Fibroblast of lung (primary cell): ENCODE measurements around the gene OR56A4. TPM values are rescaled to one million over a fixed set of nuclear protein-coding genes. Genes with fewer than 3 reads are reported as not detected.

Source experiments
- DNase-seq, 2 donors: peaks; one replicate each; pipeline versions ENCODE4 v3.0.0 to v3.0.0-alpha.2; 2010; ENCODE audit warnings: low read depth in 2 of 2
- H2AFZ ChIP-seq: 2 replicates; pipeline ENCODE4 v1.5.1; 2012; ENCODE audit warnings: low read length, control low read depth, inconsistent platforms
- H3K27ac ChIP-seq: 2 replicates; pipeline ENCODE4 v1.5.1; 2011; ENCODE audit warnings: low read length, control low read depth; ENCODE audit not compliant: insufficient read depth
- H3K27me3 ChIP-seq: 2 replicates; pipeline ENCODE4 v1.5.1; 2011; ENCODE audit warnings: mild to moderate bottlenecking, low read length; ENCODE audit not compliant: control insufficient read depth, insufficient read depth
- H3K36me3 ChIP-seq: 2 replicates; pipeline ENCODE4 v1.5.1; 2011; ENCODE audit warnings: low read length; ENCODE audit not compliant: control insufficient read depth, insufficient read depth
- H3K4me1 ChIP-seq: 2 replicates; pipeline ENCODE4 v1.5.1; 2011; ENCODE audit warnings: low read length; ENCODE audit not compliant: control insufficient read depth, insufficient read depth; ENCODE audit errors: extremely low read depth
- H3K4me2 ChIP-seq: 2 replicates; pipeline ENCODE4 v1.5.1; 2011; ENCODE audit warnings: low read length, control low read depth; ENCODE audit not compliant: insufficient read depth; ENCODE audit errors: extremely low read depth
- H3K4me3 ChIP-seq, 4 experiments: fragments of 200-600 bp in 1 of 4; sonication (generic) in 1 of 4; replicated peaks in 1 of 4; 2 replicates each; pipeline ENCODE4 v1.5.1; 2011 to 2016; ENCODE audit warnings: low read length in 4 of 4, low read depth in 3 of 4, mild to moderate bottlenecking in 3 of 4, control low read depth in 2 of 4, inconsistent platforms in 1 of 4, mixed read lengths in 1 of 4; ENCODE audit not compliant: insufficient read depth in 1 of 4; ENCODE audit errors: control extremely low read depth in 1 of 4
- H3K79me2 ChIP-seq: 2 replicates; pipeline ENCODE4 v1.5.1; 2012; ENCODE audit warnings: mild to moderate bottlenecking, low read length, inconsistent platforms; ENCODE audit not compliant: control insufficient read depth, insufficient read depth
- H3K9ac ChIP-seq: 2 replicates; pipeline ENCODE4 v1.5.1; 2011; ENCODE audit warnings: mild to moderate bottlenecking, low read length, control low read depth; ENCODE audit not compliant: insufficient read depth
- H3K9me3 ChIP-seq: 2 replicates; pipeline ENCODE4 v1.5.1; 2012; ENCODE audit warnings: low read depth, low read length; ENCODE audit not compliant: control insufficient read depth, insufficient read depth
- H4K20me1 ChIP-seq: 2 replicates; pipeline ENCODE4 v1.5.1; 2011; ENCODE audit warnings: low read length; ENCODE audit not compliant: control insufficient read depth, insufficient read depth; ENCODE audit errors: extremely low read depth
- CTCF ChIP-seq, 2 donors: IDR thresholded peaks in 1 of 2; conservative IDR thresholded peaks in 1 of 2; 1 replicate in 1 of 2; 2 replicates in 1 of 2; pipeline ENCODE4 v1.5.1; 2011 to 2012; ENCODE audit warnings: low read length in 2 of 2, control low read depth in 1 of 2, inconsistent platforms in 1 of 2, low read depth in 1 of 2, mild to moderate bottlenecking in 1 of 2
- EZH2 ChIP-seq: IDR thresholded peaks from 2 replicates; pipeline ENCODE4 v1.5.1; 2012; ENCODE audit warnings: low read length, control low read depth, mild to moderate bottlenecking; ENCODE audit errors: missing control alignments
- polyA plus RNA-seq, 2 donors: library from polyadenylated mRNA; depleted of rRNA in 1 of 2; stranded (reverse) in 1 of 2; unstranded in 1 of 2; fragments of >200 nt; gene quantifications; 2 replicates each; pipeline ENCODE4 v1.2.1, GENCODE V29; 2011 to 2012; ENCODE audit warnings: missing spikeins in 1 of 2
- total RNA-seq: library from RNA; depleted of rRNA; stranded (reverse); fragments of >200 nt; gene quantifications from 2 replicates; pipeline ENCODE4 v1.2.1, GENCODE V29; 2014

The OR56A4 gene
- total and polyA plus RNA-seq, 2 donors (not counting 1 experiment from before 2014, with no cell fraction given), result not detected

GRCh38 chr11:5973530-5973929 is 33.2 kb downstream of the OR56A4 start:
- Histone ChIP-seq H2AFZ (no peak overlapping the region), H3K9me3 (no peaks in the 10 kb centered on the region), H3K27me3 (no peaks in the 10 kb centered on the region), H4K20me1 (no peaks in the 10 kb centered on the region), H3K79me2 (no peaks in the 10 kb centered on the region), H3K4me1 (no peaks in the 10 kb centered on the region), H3K27ac (no peak overlapping the region), H3K4me2 (no peak overlapping the region), H3K9ac (no peak overlapping the region), H3K4me3 (no peak overlapping the region), H3K36me3 (no peaks in the 10 kb centered on the region)
- no peak for DNase-seq
- TF ChIP-seq EZH2 (no peak), CTCF (conservative IDR thresholded peaks at IDR 0.05 in 1 of 2, IDR thresholded peaks at IDR 0.05 in 1 of 2; ENCODE audit: low read depth in 1 of 2, low read length in 2 of 2) (no peak)

DNA sequence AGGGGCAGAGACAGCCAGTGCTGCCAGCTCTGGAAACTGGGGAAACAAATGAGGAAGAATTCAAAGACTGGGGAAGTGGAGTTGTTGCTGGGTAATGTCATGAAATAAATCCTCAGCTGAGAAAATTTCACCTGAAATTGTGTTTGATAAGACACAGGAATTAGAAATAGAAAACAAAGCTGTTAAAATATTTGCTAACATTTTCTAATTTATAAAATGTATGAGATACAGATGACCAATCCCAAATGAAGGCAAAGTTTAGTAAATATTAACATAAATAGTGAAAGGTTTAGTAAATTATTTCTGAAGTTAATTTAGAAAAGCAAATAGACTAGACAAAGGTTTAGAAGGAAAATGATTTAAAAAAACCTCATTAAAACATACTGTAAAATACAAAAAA is 38.4 kb downstream of the OR56A4 start, which contains the start of gene OR56A5:
Gene OR56A5, minus strand, starts transcription at position 101 of the 400 bp plus-strand sequence. Its CDS starts 0 bp downstream, at position 101.
- TF ChIP-seq CTCF (conservative IDR thresholded peaks at IDR 0.05 in 1 of 2, IDR thresholded peaks at IDR 0.05 in 1 of 2; ENCODE audit: low read depth in 1 of 2, low read length in 2 of 2), result no peak
- no peak for TF ChIP-seq EZH2
- H3K4me1 ChIP-seq, result no peaks in the 10 kb centered on the region
- DNase-seq, result no peak
- H3K4me3 ChIP-seq, result no peak within 1 kb of the TSS
- H3K36me3 ChIP-seq, result no peaks in the 10 kb centered on the region
- H3K4me2 ChIP-seq, result no peak within 1 kb of the TSS
- H4K20me1 ChIP-seq, result no peaks in the 10 kb centered on the region
- no peak within 1 kb of the TSS for H2AFZ ChIP-seq
- no peaks in the 10 kb centered on the region for H3K9me3 ChIP-seq
- no peaks in the 10 kb centered on the region for H3K27me3 ChIP-seq
- no peaks in the 10 kb centered on the region for H3K79me2 ChIP-seq
- no peak within 1 kb of the TSS for H3K27ac ChIP-seq
- H3K9ac ChIP-seq, result no peak within 1 kb of the TSS

DNA sequence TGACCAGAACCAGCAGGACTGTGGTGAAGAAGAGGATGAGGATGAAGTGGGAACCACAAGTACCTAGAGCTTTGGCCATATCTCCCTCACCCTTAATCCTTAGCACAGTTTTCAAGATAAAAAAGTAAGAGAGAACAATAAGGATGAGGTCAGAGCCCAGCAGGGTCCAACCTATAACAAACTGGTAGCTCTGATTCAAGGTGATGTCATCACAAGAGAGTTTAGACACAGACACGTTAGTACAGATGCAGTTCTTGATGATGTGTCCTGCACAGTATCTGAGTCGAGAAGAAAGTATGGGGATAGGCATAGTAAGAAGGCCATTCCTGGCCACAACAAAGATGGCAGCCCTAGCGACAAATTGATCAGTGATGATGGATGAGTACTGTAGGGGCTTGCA is 39.0 kb downstream of the OR56A4 start:
- H3K4me3 ChIP-seq, result no peak overlapping the region
- no peak overlapping the region for H3K9ac ChIP-seq
- no peaks in the 10 kb centered on the region for H3K36me3 ChIP-seq
- H3K27ac ChIP-seq, result no peak overlapping the region
- H3K9me3 ChIP-seq, result no peaks in the 10 kb centered on the region
- DNase-seq, result no peak
- H2AFZ ChIP-seq, result no peak overlapping the region
- H3K4me1 ChIP-seq, result no peaks in the 10 kb centered on the region
- H3K4me2 ChIP-seq, result no peak overlapping the region
- no peaks in the 10 kb centered on the region for H3K79me2 ChIP-seq
- no peak for TF ChIP-seq EZH2
- no peak for TF ChIP-seq CTCF (conservative IDR thresholded peaks at IDR 0.05 in 1 of 2, IDR thresholded peaks at IDR 0.05 in 1 of 2; ENCODE audit: low read depth in 1 of 2, low read length in 2 of 2)
- H4K20me1 ChIP-seq, result no peaks in the 10 kb centered on the region
- H3K27me3 ChIP-seq, result no peaks in the 10 kb centered on the region
